Measurements from ENCODE around the gene MADCAM1.

The MADCAM1 gene

DNA sequence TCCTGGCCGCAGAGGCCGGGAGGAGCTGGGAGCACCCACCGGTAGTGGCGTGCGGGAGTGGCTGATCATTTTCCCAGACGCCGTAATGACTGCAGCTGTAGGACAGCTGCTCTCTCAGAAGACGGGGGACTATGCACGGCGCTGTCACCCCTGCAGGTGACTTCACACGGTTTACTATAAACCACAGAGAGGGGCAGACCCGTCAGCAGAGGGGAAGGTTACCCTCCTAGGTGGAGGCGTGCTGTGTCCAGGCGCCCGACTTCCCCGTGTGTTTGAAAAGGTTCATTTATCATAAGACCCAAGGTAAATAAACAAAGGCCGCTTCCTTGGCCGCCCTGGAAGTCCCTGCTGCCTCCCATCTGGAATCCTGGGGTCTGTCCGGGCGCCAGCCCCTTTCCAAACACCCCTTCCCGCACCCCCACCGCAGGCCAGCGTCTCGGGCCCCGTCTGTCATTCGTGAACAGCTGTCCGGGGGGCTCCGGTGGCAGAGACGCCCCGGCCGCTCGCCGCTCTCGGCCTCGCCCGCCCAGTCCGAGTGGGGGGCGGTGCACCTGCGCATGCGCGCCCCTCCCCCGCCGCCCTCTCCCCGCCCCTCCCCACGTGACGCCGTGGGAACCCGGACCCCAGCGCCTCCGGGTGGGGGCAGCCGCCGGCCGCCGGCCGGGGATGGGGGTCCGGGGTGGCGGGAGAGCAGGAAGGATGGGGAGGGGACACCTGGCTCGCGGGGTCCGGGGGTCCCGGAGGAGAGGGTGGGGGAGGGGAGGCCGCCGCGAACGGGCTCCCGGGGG lies 36.4 kb upstream of the MADCAM1 start:
- DNase-seq (no peak), ATAC-seq (replicated peaks) (peak; percentile 60)
- Mint-ChIP-seq H3K9me3 (peaks cover 0 to 3% of the 10 kb centered on the region in 2 donors), H3K4me1 (ENCODE audit: low read depth in 2 of 2) (peaks cover 0 to 5% of the 10 kb centered on the region in 2 donors), H3K4me3 (peak overlapping the region; percentile 53 to 71), H3K27me3 (peaks cover 18 to 38% of the 10 kb centered on the region in 2 donors), H3K36me3 (ENCODE audit: insufficient read depth) (no peaks in the 10 kb centered on the region), H3K27ac (no peak overlapping the region)

DNA sequence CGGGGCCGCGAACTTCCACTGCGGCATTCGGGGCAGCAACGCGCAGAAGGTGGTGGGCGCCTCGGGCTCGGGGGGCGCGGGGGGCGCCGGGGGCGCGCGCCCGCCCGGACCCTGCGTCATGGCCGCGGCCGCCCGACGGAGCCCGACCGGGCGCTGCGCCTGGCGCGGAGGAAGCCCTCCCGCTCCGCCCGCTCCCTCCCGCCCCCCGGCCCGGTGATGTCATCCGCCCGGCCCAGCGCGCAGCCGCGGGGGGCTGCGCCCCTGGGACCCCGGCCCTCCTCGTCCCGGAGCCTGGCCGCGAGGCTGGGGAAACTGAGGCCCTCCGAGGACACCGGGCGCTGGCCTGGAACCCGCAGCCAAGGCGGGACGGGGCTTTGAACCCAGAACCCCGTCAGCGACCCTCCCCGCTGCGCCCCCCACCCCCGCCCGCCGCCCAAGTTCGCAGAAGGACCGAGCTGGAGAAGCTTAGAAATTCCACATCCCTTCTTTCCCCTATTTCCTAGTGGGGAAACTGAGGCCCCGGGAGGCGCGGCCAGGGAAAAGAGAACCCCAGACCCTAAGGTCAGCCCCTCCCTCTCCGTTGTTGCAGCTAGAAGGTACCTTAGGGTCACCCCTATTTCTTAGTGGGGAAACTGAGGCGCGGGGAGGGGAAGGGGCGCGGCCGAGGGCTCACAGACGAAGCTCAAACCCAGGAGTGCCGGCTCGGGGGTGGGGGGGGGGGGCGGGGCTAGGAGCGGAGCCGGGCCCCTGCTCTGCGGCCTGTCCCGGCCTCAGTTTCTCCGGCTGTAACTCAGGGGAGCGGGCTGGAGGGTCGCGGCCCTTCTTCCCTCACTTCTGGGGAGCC lies 35.2 kb upstream of the MADCAM1 start, which contains the start of gene SHC2:
TSS of gene SHC2 (minus strand) at position 157 of the 844 bp plus-strand sequence. CDS start at position 120, 37 bp downstream.
- Mint-ChIP-seq H3K27me3 (peaks cover 18 to 36% of the 10 kb centered on the region in 2 donors), H3K9me3 (peaks cover 0 to 8% of the 10 kb centered on the region in 2 donors), H3K4me1 (ENCODE audit: low read depth in 2 of 2) (peaks cover 0 to 5% of the 10 kb centered on the region in 2 donors), H3K27ac (no peak within 1 kb of the TSS), H3K36me3 (ENCODE audit: insufficient read depth) (no peaks in the 10 kb centered on the region), H3K4me3 (peak within 1 kb of the TSS; percentile 72 to 78)
- ATAC-seq (replicated peaks) (no peak), DNase-seq (no peak)

DNA sequence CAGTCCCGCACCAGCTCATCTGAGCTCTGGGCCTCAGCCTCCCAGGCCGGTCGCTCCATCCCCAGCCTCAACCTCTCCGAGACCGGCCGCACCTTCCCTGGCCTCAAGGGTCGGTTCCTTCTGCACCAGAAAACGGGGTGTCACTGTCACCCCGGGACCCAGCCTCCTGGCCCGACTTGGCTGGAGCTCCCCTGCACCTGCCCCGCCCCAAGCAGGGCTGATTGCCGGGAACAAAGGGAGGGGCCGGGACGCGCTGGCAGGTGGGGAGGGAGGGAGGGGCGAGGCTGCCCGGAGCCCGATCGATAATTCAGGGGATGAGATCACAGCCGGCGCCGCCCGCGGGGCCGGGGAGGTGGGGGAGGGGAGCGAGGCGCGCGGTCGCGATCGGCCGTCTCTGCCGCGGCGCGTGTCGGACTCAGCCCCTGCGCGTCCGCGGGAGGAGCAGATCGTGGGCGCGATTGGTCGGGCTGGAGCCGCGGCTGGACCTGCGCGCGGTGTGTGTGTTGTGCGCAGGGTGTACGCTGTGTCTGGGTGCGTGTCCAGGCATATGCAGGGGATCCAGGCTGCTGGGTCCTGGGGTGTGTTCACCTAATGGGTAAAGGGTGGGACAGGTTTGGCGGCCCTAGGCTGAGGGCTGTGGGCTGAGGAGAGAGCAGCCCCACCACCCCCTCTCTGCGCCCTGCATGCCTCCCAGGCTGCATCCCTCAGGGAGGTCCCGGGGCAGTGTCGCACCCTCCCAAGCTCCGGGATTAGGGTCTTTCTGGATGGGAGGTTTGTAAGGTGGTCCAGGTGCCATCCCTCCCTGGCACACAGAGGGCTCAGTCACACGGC lies 34.4 kb upstream of the MADCAM1 start:
- ATAC-seq (replicated peaks) (no peak), DNase-seq (no peak)
- Mint-ChIP-seq H3K4me1 (ENCODE audit: low read depth in 2 of 2) (peaks cover 0 to 2% of the 10 kb centered on the region in 2 donors), H3K4me3 (peak overlapping the region; percentile 72 to 78), H3K9me3 (peaks cover 0 to 8% of the 10 kb centered on the region in 2 donors), H3K27ac (no peak overlapping the region), H3K36me3 (ENCODE audit: insufficient read depth) (no peaks in the 10 kb centered on the region), H3K27me3 (peaks cover 12 to 28% of the 10 kb centered on the region in 2 donors)

DNA sequence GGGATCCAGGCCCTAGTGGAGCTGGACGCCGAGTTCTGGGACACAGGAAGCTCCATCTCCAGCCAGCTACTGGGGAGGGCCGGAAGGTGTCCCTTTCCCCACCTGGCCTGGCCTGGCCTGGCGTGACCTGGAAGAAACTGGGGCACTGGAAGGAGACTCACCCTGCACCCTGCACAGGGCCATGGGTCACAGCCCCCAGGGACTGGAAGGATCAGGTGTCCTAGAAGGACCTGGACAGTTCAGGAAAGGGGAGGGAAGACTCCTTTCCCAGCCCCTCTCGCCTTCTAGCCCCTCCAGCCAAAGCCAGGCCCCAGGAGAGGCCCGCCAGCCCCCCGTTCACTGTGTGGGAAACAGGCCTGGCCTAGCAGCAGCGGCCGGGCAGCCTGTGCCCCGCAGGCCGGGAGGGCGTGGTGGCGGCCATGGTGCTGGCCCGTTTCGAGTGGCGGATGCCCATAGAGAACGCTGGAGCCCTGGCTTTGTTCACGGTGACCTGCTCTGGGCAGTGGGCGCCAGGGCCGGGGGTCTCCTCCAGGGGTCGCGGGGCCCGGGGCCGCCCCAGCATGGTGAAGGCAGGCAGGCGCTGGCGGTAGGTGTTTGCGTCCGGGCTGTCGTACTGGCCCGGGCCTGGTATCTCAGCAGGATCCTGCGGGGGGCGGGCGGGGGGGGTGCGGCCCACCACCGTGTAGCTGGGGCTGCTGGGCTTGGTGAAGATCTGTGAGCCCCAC lies 32.6 kb upstream of the MADCAM1 start:
- Mint-ChIP-seq H3K9me3 (peaks cover 0 to 8% of the 10 kb centered on the region in 2 donors), H3K4me3 (no peak overlapping the region), H3K4me1 (ENCODE audit: low read depth in 2 of 2) (peaks cover 0 to 2% of the 10 kb centered on the region in 2 donors), H3K27me3 (peaks cover 12 to 19% of the 10 kb centered on the region in 2 donors), H3K36me3 (ENCODE audit: insufficient read depth) (no peaks in the 10 kb centered on the region), H3K27ac (no peak overlapping the region)
- ATAC-seq (replicated peaks), result no peak
- DNase-seq, result no peak

DNA sequence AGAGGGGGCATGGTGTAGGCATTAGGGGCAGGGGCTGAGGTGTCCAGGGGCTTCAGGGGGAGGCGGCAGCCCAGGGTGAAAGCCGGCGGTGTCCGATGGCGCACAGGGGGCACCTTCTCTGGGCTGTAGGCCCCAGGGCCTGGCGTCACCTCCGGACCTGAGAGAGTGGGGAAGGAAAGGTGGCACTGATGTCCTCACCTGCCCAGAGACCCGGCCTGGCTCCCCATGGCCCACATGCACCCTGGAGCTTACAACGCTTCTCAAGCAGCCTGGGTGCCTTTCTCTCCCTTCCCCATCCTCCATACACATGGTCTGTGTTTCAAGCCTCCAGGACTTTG lies 32.1 kb upstream of the MADCAM1 start:
- no peak overlapping the region for H3K27ac Mint-ChIP-seq
- peaks cover 0 to 8% of the 10 kb centered on the region in 2 donors for H3K9me3 Mint-ChIP-seq
- no peak for ATAC-seq (replicated peaks)

DNA sequence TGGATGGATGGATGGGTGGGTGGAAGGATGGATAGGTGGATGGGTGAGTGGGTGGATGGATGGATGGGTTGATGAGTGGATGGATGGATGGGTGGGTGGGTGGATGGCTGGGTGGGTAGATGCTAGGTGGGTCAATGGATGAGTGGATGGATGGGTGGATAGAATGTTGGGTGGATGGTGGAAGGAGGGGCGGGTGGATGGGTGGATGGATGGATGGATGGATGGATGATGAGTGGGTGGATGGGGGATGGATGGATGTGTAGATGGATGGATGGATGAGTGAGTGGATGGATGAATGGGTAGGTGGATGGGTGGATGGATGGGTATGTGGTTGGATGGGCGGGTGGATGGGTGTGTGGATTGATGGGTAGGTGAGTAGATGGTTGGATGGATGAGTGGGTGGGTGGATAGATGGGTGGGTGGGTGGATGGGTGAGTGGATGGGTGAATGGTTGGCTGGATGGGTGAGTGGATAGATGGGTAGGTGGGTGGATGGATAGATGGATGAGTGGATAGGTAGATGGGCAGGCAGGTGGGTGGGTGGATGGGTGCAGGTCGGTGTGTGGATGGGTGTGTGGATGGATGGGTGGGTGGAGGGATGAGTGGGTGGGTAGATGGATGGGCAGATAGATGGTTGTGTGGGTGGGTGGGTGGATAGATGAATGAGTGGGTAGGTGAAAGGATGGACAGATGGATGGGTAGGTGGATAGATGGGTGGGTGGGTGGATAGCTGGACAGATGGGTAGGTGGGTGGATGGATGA lies 31.1 kb upstream of the MADCAM1 start:
- H3K9me3 Mint-ChIP-seq, result peaks cover 0 to 8% of the 10 kb centered on the region in 2 donors
- no peaks in the 10 kb centered on the region for H3K36me3 Mint-ChIP-seq (ENCODE audit: insufficient read depth)
- peaks cover 0 to 2% of the 10 kb centered on the region in 2 donors for H3K4me1 Mint-ChIP-seq (ENCODE audit: low read depth in 2 of 2)
- H3K4me3 Mint-ChIP-seq, result no peak overlapping the region
- ATAC-seq (replicated peaks) (no peak), DNase-seq (no peak)
- H3K27me3 Mint-ChIP-seq, result peaks cover 12 to 19% of the 10 kb centered on the region in 2 donors
- H3K27ac Mint-ChIP-seq, result no peak overlapping the region

More for the DNA sequence above, 32.1 kb upstream of the MADCAM1 start:
- no peaks in the 10 kb centered on the region for H3K36me3 Mint-ChIP-seq (ENCODE audit: insufficient read depth)
- no peak for DNase-seq
- peaks cover 0 to 2% of the 10 kb centered on the region in 2 donors for H3K4me1 Mint-ChIP-seq (ENCODE audit: low read depth in 2 of 2)
- H3K27me3 Mint-ChIP-seq, result peaks cover 12 to 19% of the 10 kb centered on the region in 2 donors
- no peak overlapping the region for H3K4me3 Mint-ChIP-seq

DNA sequence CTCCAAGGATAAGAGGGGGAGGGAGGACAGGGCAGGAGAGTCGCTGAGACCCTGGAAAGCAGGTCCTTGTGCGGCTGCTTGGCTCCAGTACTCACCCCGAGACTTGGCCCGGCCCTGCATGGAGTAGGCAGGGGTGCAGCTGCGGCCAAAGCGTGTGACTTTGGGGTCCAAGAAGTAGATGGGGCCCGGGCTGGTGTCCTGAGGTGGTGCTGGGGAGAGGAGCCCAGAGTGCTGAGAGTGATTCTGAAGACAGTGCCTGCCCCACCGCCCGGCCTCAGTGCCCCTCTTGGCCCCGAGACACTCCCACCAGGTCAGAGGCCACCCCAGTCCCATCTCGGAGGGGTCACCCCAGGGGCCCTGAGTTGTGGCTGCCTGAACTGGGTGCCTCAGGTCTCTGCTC lies 28.7 kb upstream of the MADCAM1 start:
- no peaks in the 10 kb centered on the region for H3K36me3 Mint-ChIP-seq (ENCODE audit: insufficient read depth)
- H3K4me3 Mint-ChIP-seq, result no peak overlapping the region
- H3K4me1 Mint-ChIP-seq (ENCODE audit: low read depth in 2 of 2), result no peaks in the 10 kb centered on the region
- no peak overlapping the region for H3K27ac Mint-ChIP-seq
- peaks cover 3 to 12% of the 10 kb centered on the region in 2 donors for H3K27me3 Mint-ChIP-seq
- ATAC-seq (replicated peaks) (no peak), DNase-seq (no peak)
- H3K9me3 Mint-ChIP-seq, result peaks cover 0 to 8% of the 10 kb centered on the region in 2 donors

DNA sequence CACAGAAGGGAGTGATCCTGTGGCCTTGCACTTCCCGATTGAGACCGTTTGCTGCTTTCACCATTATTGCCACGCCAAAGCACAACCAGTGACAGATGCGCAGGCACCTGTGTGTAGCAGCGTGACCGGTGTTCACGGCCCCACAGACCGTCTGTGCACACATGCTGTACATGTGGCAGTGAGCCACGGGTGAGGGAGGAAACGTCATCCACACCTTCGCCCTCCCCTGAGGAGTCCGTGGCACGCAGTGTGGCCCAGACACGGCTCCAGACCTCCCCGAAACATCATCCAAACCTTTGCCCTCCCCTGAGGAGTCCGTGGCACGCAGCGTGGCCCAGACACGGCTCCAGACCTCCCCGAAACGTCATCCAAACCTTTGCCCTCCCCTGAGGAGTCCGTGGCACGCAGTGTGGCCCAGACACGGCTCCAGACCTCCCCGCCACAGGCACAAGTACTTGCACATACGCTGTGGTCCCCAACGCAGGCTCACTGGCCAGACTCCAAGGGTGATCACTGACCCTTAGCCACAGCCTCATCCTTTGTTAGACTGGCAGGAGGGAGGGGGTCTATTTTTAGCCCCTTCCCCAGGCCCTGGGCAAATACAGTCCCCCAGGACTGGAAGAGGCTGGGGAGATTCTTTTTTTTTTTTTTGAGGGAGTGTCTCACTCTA lies 27.6 kb upstream of the MADCAM1 start:
- Mint-ChIP-seq H3K9me3 (peaks cover 0 to 8% of the 10 kb centered on the region in 2 donors), H3K36me3 (ENCODE audit: insufficient read depth) (no peaks in the 10 kb centered on the region), H3K27ac (no peak overlapping the region), H3K27me3 (peaks cover 0 to 7% of the 10 kb centered on the region in 2 donors), H3K4me3 (no peak overlapping the region), H3K4me1 (ENCODE audit: low read depth in 2 of 2) (no peaks in the 10 kb centered on the region)
- no peak for ATAC-seq (replicated peaks)
- no peak for DNase-seq

DNA sequence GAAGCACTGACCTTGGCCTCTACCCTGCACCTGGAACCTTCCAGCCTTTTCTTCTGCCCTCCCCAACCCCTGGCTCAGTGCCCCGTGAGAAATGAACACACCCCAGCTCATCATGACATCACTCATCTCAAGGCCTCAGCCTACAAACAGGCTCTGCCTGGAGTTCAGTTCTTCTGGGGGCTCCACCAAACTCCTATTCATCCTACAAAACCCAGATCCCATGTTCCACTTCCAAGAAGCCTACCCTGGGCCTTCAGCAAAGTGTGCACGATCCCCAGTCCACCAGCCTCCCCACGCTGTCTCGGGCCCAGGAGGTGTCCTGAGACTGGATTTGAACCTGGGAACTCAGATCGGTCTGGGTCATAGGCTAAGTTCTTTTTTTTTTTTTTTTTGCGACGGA lies 26.5 kb upstream of the MADCAM1 start:
- no peak for ATAC-seq (replicated peaks)
- H3K4me1 Mint-ChIP-seq (ENCODE audit: low read depth in 2 of 2), result no peaks in the 10 kb centered on the region
- H3K27ac Mint-ChIP-seq, result no peak overlapping the region
- H3K36me3 Mint-ChIP-seq (ENCODE audit: insufficient read depth), result no peaks in the 10 kb centered on the region
- DNase-seq, result no peak
- H3K4me3 Mint-ChIP-seq, result no peak overlapping the region
- peaks cover 0 to 5% of the 10 kb centered on the region in 2 donors for H3K9me3 Mint-ChIP-seq
- peaks cover 0 to 7% of the 10 kb centered on the region in 2 donors for H3K27me3 Mint-ChIP-seq

DNA sequence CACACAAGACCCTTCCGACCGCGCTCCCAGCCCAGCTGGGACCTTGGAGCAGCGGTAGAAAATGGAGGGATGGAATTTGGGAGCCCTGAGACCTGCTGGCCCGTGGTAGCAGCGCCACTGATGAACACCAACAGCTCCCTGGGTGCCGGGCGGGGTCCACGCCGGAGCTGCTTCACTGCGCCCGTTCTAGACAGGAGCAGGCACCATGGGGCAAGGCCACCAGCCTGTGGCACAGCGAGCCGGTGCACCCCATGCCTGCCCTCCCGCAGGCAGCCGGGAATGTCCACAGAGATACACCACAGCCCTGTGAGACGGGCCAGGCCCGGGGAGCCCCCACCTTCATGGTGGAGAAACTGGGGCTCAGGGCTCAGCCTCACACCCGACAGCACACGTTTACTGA lies 25.6 kb upstream of the MADCAM1 start:
- no peak overlapping the region for H3K27ac Mint-ChIP-seq
- peaks cover 7 to 15% of the 10 kb centered on the region in 2 donors for H3K27me3 Mint-ChIP-seq
- ATAC-seq (replicated peaks) (no peak), DNase-seq (no peak)
- H3K4me1 Mint-ChIP-seq (ENCODE audit: low read depth in 2 of 2), result no peaks in the 10 kb centered on the region
- no peaks in the 10 kb centered on the region for H3K9me3 Mint-ChIP-seq
- H3K36me3 Mint-ChIP-seq (ENCODE audit: insufficient read depth), result no peaks in the 10 kb centered on the region
- H3K4me3 Mint-ChIP-seq, result no peak overlapping the region

DNA sequence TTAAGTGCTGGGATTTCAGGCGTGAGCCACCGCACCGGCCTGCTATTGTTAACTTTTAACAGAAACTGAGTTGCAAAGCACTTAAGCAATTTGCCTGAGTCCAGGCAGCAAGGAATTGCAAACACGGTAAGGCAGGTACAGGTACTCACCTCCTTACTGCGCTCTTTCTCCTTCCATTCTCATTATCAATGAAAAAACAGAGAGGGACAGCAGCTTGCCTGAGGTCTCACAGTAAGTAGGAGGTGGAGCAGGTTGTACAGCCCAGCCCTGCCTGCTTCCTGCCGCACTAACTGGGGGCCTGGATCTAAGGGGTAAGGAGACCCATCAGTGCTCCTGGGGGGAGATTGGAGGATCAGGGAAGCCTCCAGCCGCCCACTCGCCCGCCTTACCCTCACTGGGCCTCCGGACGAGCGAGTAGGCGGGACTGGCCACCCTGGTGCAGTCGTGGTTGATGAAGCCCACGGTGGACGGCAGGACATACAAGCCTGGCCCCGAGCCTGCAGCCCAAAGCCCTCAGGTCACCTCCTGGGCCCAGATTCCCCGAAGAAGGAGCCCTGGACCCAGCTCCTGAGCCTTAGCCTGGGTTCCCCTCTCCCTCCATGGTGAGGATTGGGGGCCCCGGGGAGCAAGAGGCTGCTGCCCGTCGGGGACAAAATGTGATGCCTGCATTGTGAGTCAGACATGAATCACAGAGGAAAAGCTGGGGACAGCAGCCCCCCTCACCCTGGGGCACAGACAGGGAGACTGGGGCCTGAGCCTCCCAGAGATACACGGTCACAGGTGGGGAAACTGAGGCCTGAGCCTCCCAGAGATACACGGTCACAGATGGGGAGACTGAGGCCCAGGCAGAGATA lies 24.1 kb upstream of the MADCAM1 start:
- ATAC-seq (replicated peaks) (no peak), DNase-seq (no peak)
- Mint-ChIP-seq H3K9me3 (no peaks in the 10 kb centered on the region), H3K36me3 (ENCODE audit: insufficient read depth) (peaks cover 3% of the 10 kb centered on the region), H3K27ac (no peak overlapping the region), H3K4me1 (ENCODE audit: low read depth in 2 of 2) (no peaks in the 10 kb centered on the region), H3K4me3 (no peak overlapping the region), H3K27me3 (peaks cover 7 to 15% of the 10 kb centered on the region in 2 donors)
